ENCODE results near the gene NCOA3. TPM values are rescaled to one million over a fixed set of nuclear protein-coding genes. Genes with fewer than 3 reads are reported as not detected.

NCOA3 gene
- total and polyA plus RNA-seq, 10 of the 15 experiments (the other 5 are each of a cell fraction or from before 2014, with no cell fraction given): 16.9 to 96.2 (median 73.6) TPM

GRCh38 chr20:47699818-47700217 is 198.1 kb downstream of the NCOA3 start (continued):
- no peak for TF ChIP-seq BCLAF1 (IDR thresholded peaks at IDR 0.05)
- no peak for TF ChIP-seq RCOR1 (conservative IDR thresholded peaks at IDR 0.05; ENCODE audit: low read depth, low read length)
- no peak for TF ChIP-seq SP1 (IDR thresholded peaks at IDR 0.05; ENCODE audit: low read depth, low read length)
- no peak for TF ChIP-seq NKRF (conservative IDR thresholded peaks at IDR 0.05)
- TF ChIP-seq MTA2 (IDR thresholded peaks at IDR 0.05; ENCODE audit: low read depth): no peak
- no peak for TF ChIP-seq BMI1 (IDR thresholded peaks at IDR 0.05; ENCODE audit: borderline replicate concordance)

GRCh38 chr20:47700327-47700726 is 198.6 kb downstream of the NCOA3 start:
- ChIA-PET RAD21 (ENCODE audit: unreplicated experiment) (no interaction called here), POLR2A (no interaction called here), CTCF (interaction anchor here (0.6 to 1.4 kb wide), 2 partner anchors 23 to 396 kb away, joined by 3 to 4 read pairs; no protein-coding TSS in a partner anchor), SMC1A (ENCODE audit: uncharacterized antibody, unreplicated experiment) (interaction anchor here (0.7 kb wide), 1 partner anchor 8 kb away, joined by 3 read pairs; no protein-coding TSS in a partner anchor)
- H3K4me1 ChIP-seq (ENCODE audit: control insufficient read depth, insufficient read depth, low read length): peaks cover 7% of the 10 kb centered on the region
- ATAC-seq (no peak), FAIRE-seq (no peak), DNase-seq (ENCODE audit: low read depth, low spot score) (no peak)
- H3K9me3 ChIP-seq (replicated peaks; ENCODE audit: control insufficient read depth, insufficient read depth, low read length): no peaks in the 10 kb centered on the region
- no peak overlapping the region for H3K4me3 ChIP-seq
- intact Hi-C loops (cut with micrococcal nuclease; ENCODE audit: unreplicated experiment) (no loop called here), in situ Hi-C loops (cut with MboI) (no loop called here)
- H3K4me2 ChIP-seq (ENCODE audit: control insufficient read depth, insufficient read depth): no peak overlapping the region
- no peaks in the 10 kb centered on the region for H3K27me3 ChIP-seq (replicated peaks in 1 of 2; ENCODE audit: control insufficient read depth in 2 of 2, insufficient read depth in 2 of 2, low read length in 1 of 2)
- H3K79me2 ChIP-seq (ENCODE audit: control insufficient read depth, insufficient read depth, low read length): no peaks in the 10 kb centered on the region
- H3K36me3 ChIP-seq (ENCODE audit: control insufficient read depth in 2 of 2, insufficient read depth in 2 of 2, low read length in 1 of 2): no peaks in the 10 kb centered on the region
- no peaks in the 10 kb centered on the region for H4K20me1 ChIP-seq (ENCODE audit: control insufficient read depth, insufficient read depth)
- 49% methylated on average over 6 of the region's 7 CpGs for WGBS (ENCODE audit: insufficient coverage, insufficient replicate concordance, low lambda C conversion rate, missing lambda C conversion rate)
- H2AFZ ChIP-seq (ENCODE audit: control insufficient read depth, low read depth, low read length): no peak overlapping the region
- no peak overlapping the region for H3K9ac ChIP-seq (ENCODE audit: control insufficient read depth, insufficient read depth, low read length)
- BruUV-seq (replicated peaks): no TSS peak
- no peak overlapping the region for H3K27ac ChIP-seq (ENCODE audit: control insufficient read depth, insufficient read depth)
- TF ChIP-seq STAT3 (IDR thresholded peaks at IDR 0.05; ENCODE audit: low read depth, low read length) (no peak), BCL11A (IDR thresholded peaks at IDR 0.05; ENCODE audit: low read depth, low read length) (no peak), NRF1 (conservative IDR thresholded peaks at IDR 0.05; ENCODE audit: low read depth, low read length) (no peak), ATF7 (IDR thresholded peaks at IDR 0.05; ENCODE audit: low read depth) (no peak), SIN3A (IDR thresholded peaks at IDR 0.05; ENCODE audit: low read depth, low read length) (no peak), CBX5 (IDR thresholded peaks at IDR 0.05; ENCODE audit: low read depth) (no peak), HDAC2 (IDR thresholded peaks at IDR 0.05) (no peak), USF2 (IDR thresholded peaks at IDR 0.05; ENCODE audit: borderline replicate concordance, low read depth, low read length) (no peak), CREB1 (IDR thresholded peaks at IDR 0.05; ENCODE audit: low read depth) (no peak), ATF3 (IDR thresholded peaks at IDR 0.05; ENCODE audit: borderline replicate concordance, extremely low read depth, low read depth, low read length) (no peak), ESRRA (IDR thresholded peaks at IDR 0.05; ENCODE audit: low read length) (no peak), PAX5 (IDR thresholded peaks at IDR 0.05; ENCODE audit: borderline replicate concordance, low read depth, low read length) (no peak)

Measured in GM12878 (cell line).